ENCODE results near the gene NOC3L.

NOC3L gene

GRCh38 chr10:94327649-94328048 lies 35.1 kb downstream of the NOC3L start:
- DNase-seq, result no peak

GRCh38 chr10:94324609-94325233 lies 38.0 kb downstream of the NOC3L start:
- Histone ChIP-seq H3K9me3 (no peaks in the 10 kb centered on the region), H3K4me3 (no peak overlapping the region), H3K36me3 (peaks cover 48 to 50% (median 49%) of the 10 kb centered on the region in 3 donors), H3K4me1 (peaks cover 0 to 26% (median 4%) of the 10 kb centered on the region in 4 donors), H3K27me3 (no peaks in the 10 kb centered on the region), H3K27ac (no peak overlapping the region)
- intact Hi-C loops (cut with DNase I; ENCODE audit: low total_unique reads), result no loop called here
- DNase-seq, result no peak
- TF ChIP-seq CTCF (IDR thresholded peaks at IDR 0.05), result no peak

More at GRCh38 chr10:94327649-94328048, 35.1 kb downstream of the NOC3L start:
- Histone ChIP-seq H3K27me3 (no peaks in the 10 kb centered on the region), H3K27ac (peak overlapping the region; percentile 65 to 71), H3K9me3 (no peaks in the 10 kb centered on the region), H3K36me3 (peaks cover 56 to 64% (median 60%) of the 10 kb centered on the region in 3 donors), H3K4me1 (peaks cover 0 to 26% (median 4%) of the 10 kb centered on the region in 4 donors), H3K4me3 (no peak overlapping the region)
- TF ChIP-seq CTCF (IDR thresholded peaks at IDR 0.05), result no peak
- intact Hi-C loops (cut with DNase I; ENCODE audit: low total_unique reads), result no loop called here

GRCh38 chr10:94320285-94320914 lies 42.3 kb downstream of the NOC3L start:
- DNase-seq, result peak in 1 of 2 donors; percentile 70
- Histone ChIP-seq H3K4me3 (no peak overlapping the region), H3K27me3 (no peaks in the 10 kb centered on the region), H3K36me3 (peaks cover 32 to 50% (median 35%) of the 10 kb centered on the region in 3 donors), H3K9me3 (no peaks in the 10 kb centered on the region), H3K27ac (no peak overlapping the region), H3K4me1 (peaks cover 0 to 21% (median 4%) of the 10 kb centered on the region in 4 donors)
- intact Hi-C loops (cut with DNase I; ENCODE audit: low total_unique reads), result loop anchor here (2.0 kb wide), 1 partner anchor 244 kb away; no protein-coding TSS in a partner anchor
- peak; percentile 73 to 86 for TF ChIP-seq CTCF (IDR thresholded peaks at IDR 0.05)

- intact Hi-C loops (cut with DNase I; ENCODE audit: low total_unique reads), result loop anchor here (5.0 kb wide), 1 partner anchor 399 kb away; no protein-coding TSS in a partner anchor
- H3K9me3 ChIP-seq, result no peaks in the 10 kb centered on the region
- H3K4me3 ChIP-seq, result no peak overlapping the region
- no peaks in the 10 kb centered on the region for H3K27me3 ChIP-seq
- no peak for DNase-seq
- TF ChIP-seq CTCF (IDR thresholded peaks at IDR 0.05), result no peak
- H3K4me1 ChIP-seq, result peaks cover 0 to 34% (median 6%) of the 10 kb centered on the region in 4 donors
- peak overlapping the region in 1 of 2 donors; percentile 62 for H3K27ac ChIP-seq
- H3K36me3 ChIP-seq, result peaks cover 12 to 18% (median 13%) of the 10 kb centered on the region in 3 donors
Observed at GRCh38 chr10:94316560-94316959, 46.2 kb downstream of the NOC3L start.

GRCh38 chr10:94315975-94316464 lies 46.7 kb downstream of the NOC3L start:
- Histone ChIP-seq H3K27ac (peak overlapping the region; percentile 25 to 62), H3K4me3 (no peak overlapping the region), H3K36me3 (peaks cover 12 to 22% (median 13%) of the 10 kb centered on the region in 3 donors), H3K9me3 (no peaks in the 10 kb centered on the region), H3K27me3 (no peaks in the 10 kb centered on the region), H3K4me1 (peaks cover 0 to 34% (median 6%) of the 10 kb centered on the region in 4 donors)
- DNase-seq, result no peak
- TF ChIP-seq CTCF (IDR thresholded peaks at IDR 0.05), result no peak
- intact Hi-C loops (cut with DNase I; ENCODE audit: low total_unique reads), result loop anchor here (5.0 kb wide), 1 partner anchor 399 kb away; no protein-coding TSS in a partner anchor

Data from tibial artery (tissue), 4 donors.